Peyer's patch (tissue), 4 donors: Measurements from ENCODE around the gene RWDD3. TPM values are rescaled to one million over a fixed set of nuclear protein-coding genes. Genes with fewer than 3 reads are reported as not detected.

ENCODE experiments used
- DNase-seq, 3 donors: peaks; one replicate each; pipeline ENCODE4 v3.0.0-alpha.2; 2017 to 2019
- H3K27ac ChIP-seq, 4 donors: fragments of 200-600 bp; sonication (generic); one replicate each; pipeline ENCODE4 v1.5.1; 2016 to 2019
- H3K27me3 ChIP-seq, 2 donors: fragments of 200-600 bp; sonication (generic); one replicate each; pipeline ENCODE4 v1.5.1; 2019
- H3K36me3 ChIP-seq, 3 donors: fragments of 200-600 bp; sonication (generic); one replicate each; pipeline ENCODE4 v1.5.1; 2016 to 2019
- H3K4me1 ChIP-seq, 4 donors: fragments of 200-600 bp; sonication (generic); one replicate each; pipeline ENCODE4 v1.5.1; 2016 to 2019
- H3K4me3 ChIP-seq, 4 donors: fragments of 200-600 bp; sonication (generic); 1 replicate in 3 of 4; 2 replicates in 1 of 4; pipeline ENCODE4 v1.5.1; 2016 to 2019; ENCODE audit warnings: mild to moderate bottlenecking in 1 of 4
- H3K9me3 ChIP-seq, 4 donors: fragments of 200-600 bp; sonication (generic); one replicate each; pipeline ENCODE4 v1.5.1; 2016 to 2019; ENCODE audit warnings: mild to moderate bottlenecking in 1 of 4
- CTCF ChIP-seq, 6 experiments: fragments of 450-650 bp in 4 of 6; fragments of 200-600 bp in 2 of 6; sonication (generic) in 1 of 6; IDR thresholded peaks; one replicate each; pipeline ENCODE4 v1.5.1; 2017 to 2019; ENCODE audit warnings: antibody characterized with exemption in 6 of 6, mild to moderate bottlenecking in 3 of 6, moderate library complexity in 1 of 6
- POLR2A ChIP-seq, 2 donors: fragments of 450-650 bp; IDR thresholded peaks; one replicate each; pipeline ENCODE4 v1.5.1; 2017; ENCODE audit warnings: antibody characterized with exemption in 2 of 2, mild to moderate bottlenecking in 2 of 2, moderate library complexity in 2 of 2
- total RNA-seq, 4 donors: library from RNA; depleted of rRNA; stranded (reverse); fragments of >200 nt; gene quantifications; one replicate each; pipeline ENCODE4 v1.1.0, GENCODE V29; 2016

The RWDD3 gene
- total RNA-seq, 4 donors from 2014 or later, result 6.7 to 25.6 (median 12.0) TPM

GRCh38 chr1:95221306-95221705 is 12.7 kb upstream of the RWDD3 start:
- no peaks in the 10 kb centered on the region for H3K36me3 ChIP-seq
- no peaks in the 10 kb centered on the region for H3K27me3 ChIP-seq
- DNase-seq, result no peak

GRCh38 chr1:95222629-95223028 is 11.4 kb upstream of the RWDD3 start:
- Histone ChIP-seq H3K36me3 (no peaks in the 10 kb centered on the region), H3K4me3 (no peak overlapping the region), H3K9me3 (no peaks in the 10 kb centered on the region), H3K27ac (no peak overlapping the region), H3K27me3 (no peaks in the 10 kb centered on the region), H3K4me1 (no peaks in the 10 kb centered on the region)
- TF ChIP-seq CTCF (IDR thresholded peaks at IDR 0.05) (no peak), POLR2A (IDR thresholded peaks at IDR 0.05) (no peak)
- DNase-seq, result no peak

More at GRCh38 chr1:95221306-95221705, 12.7 kb upstream of the RWDD3 start:
- no peak overlapping the region for H3K4me3 ChIP-seq
- no peaks in the 10 kb centered on the region for H3K9me3 ChIP-seq
- H3K27ac ChIP-seq, result no peak overlapping the region
- TF ChIP-seq POLR2A (IDR thresholded peaks at IDR 0.05) (no peak), CTCF (IDR thresholded peaks at IDR 0.05) (no peak)
- H3K4me1 ChIP-seq, result no peaks in the 10 kb centered on the region

GRCh38 chr1:95223110-95223509 is 10.9 kb upstream of the RWDD3 start:
- no peak for DNase-seq
- H3K27me3 ChIP-seq, result no peaks in the 10 kb centered on the region
- no peak overlapping the region for H3K27ac ChIP-seq
- no peak overlapping the region for H3K4me3 ChIP-seq
- no peaks in the 10 kb centered on the region for H3K9me3 ChIP-seq
- TF ChIP-seq CTCF (IDR thresholded peaks at IDR 0.05) (no peak), POLR2A (IDR thresholded peaks at IDR 0.05) (no peak)
- H3K36me3 ChIP-seq, result no peaks in the 10 kb centered on the region
- no peaks in the 10 kb centered on the region for H3K4me1 ChIP-seq

- H3K36me3 ChIP-seq, result no peaks in the 10 kb centered on the region
- H3K27ac ChIP-seq, result no peak overlapping the region
- H3K4me3 ChIP-seq, result no peak overlapping the region
- no peaks in the 10 kb centered on the region for H3K27me3 ChIP-seq
- TF ChIP-seq POLR2A (IDR thresholded peaks at IDR 0.05) (no peak), CTCF (IDR thresholded peaks at IDR 0.05) (no peak)
- H3K9me3 ChIP-seq, result no peaks in the 10 kb centered on the region
- DNase-seq, result no peak
- no peaks in the 10 kb centered on the region for H3K4me1 ChIP-seq
These were observed 7.0 kb upstream of the RWDD3 start for GRCh38 chr1:95226781-95227660.

GRCh38 chr1:95229037-95229436 is 5.0 kb upstream of the RWDD3 start:
- TF ChIP-seq CTCF (IDR thresholded peaks at IDR 0.05) (no peak), POLR2A (IDR thresholded peaks at IDR 0.05) (no peak)
- H3K4me1 ChIP-seq, result peaks cover 0 to 5% (median 0%) of the 10 kb centered on the region in 4 donors
- no peak overlapping the region for H3K27ac ChIP-seq
- H3K27me3 ChIP-seq, result no peaks in the 10 kb centered on the region
- no peak for DNase-seq
- H3K4me3 ChIP-seq, result no peak overlapping the region
- no peaks in the 10 kb centered on the region for H3K9me3 ChIP-seq
- no peaks in the 10 kb centered on the region for H3K36me3 ChIP-seq
